NCI-H1694 (cell line): ENCODE results near the gene SNORC.

Experiments
- DNase-seq: peaks from one replicate; lab custom pipeline; 2025; lab: John Stamatoyannopoulos, UW

SNORC gene

GRCh38 chr2:232869138-232870017 lies 686 bp upstream of the SNORC start:
- DNase-seq, result no peak

GRCh38 chr2:232870766-232871371 lies 805 bp downstream of the SNORC start:
- no peak for DNase-seq

GRCh38 chr2:232871418-232871834 lies 1.4 kb downstream of the SNORC start:
- no peak for DNase-seq

- DNase-seq, result no peak
These were observed 2.0 kb downstream of the SNORC start for GRCh38 chr2:232871835-232872736.

- no peak for DNase-seq
These were observed 2.8 kb downstream of the SNORC start for GRCh38 chr2:232872826-232873225.

GRCh38 chr2:232873292-232873908 lies 3.3 kb downstream of the SNORC start:
- DNase-seq, result no peak

- no peak for DNase-seq
These were observed 4.0 kb downstream of the SNORC start for GRCh38 chr2:232873909-232874641.

- DNase-seq, result no peak
These were observed 4.7 kb downstream of the SNORC start for GRCh38 chr2:232874677-232875223.

- DNase-seq, result no peak
These were observed 5.4 kb downstream of the SNORC start for GRCh38 chr2:232875256-232876121.

GRCh38 chr2:232876161-232876977 lies 6.3 kb downstream of the SNORC start:
- DNase-seq, result no peak

GRCh38 chr2:232876978-232877441 lies 6.9 kb downstream of the SNORC start:
- no peak for DNase-seq

GRCh38 chr2:232877940-232878511 lies 8.0 kb downstream of the SNORC start:
- DNase-seq, result no peak

- no peak for DNase-seq
These were observed 9.0 kb downstream of the SNORC start for GRCh38 chr2:232878855-232879617.

- DNase-seq, result no peak
These were observed 9.8 kb downstream of the SNORC start for GRCh38 chr2:232879618-232880494.

GRCh38 chr2:232880764-232881351 lies 10.8 kb downstream of the SNORC start:
- DNase-seq, result no peak

GRCh38 chr2:232882085-232882484 lies 12.0 kb downstream of the SNORC start:
- DNase-seq, result no peak
